Peyer's patch (tissue), 4 donors: ENCODE results near the gene LMBR1. TPM values are rescaled to one million over a fixed set of nuclear protein-coding genes. Genes with fewer than 3 reads are reported as not detected.

ENCODE experiments used
- DNase-seq, 3 donors: peaks; one replicate each; pipeline ENCODE4 v3.0.0-alpha.2; 2017 to 2019
- H3K27ac ChIP-seq, 4 donors: fragments of 200-600 bp; sonication (generic); one replicate each; pipeline ENCODE4 v1.5.1; 2016 to 2019
- H3K27me3 ChIP-seq, 2 donors: fragments of 200-600 bp; sonication (generic); one replicate each; pipeline ENCODE4 v1.5.1; 2019
- H3K36me3 ChIP-seq, 3 donors: fragments of 200-600 bp; sonication (generic); one replicate each; pipeline ENCODE4 v1.5.1; 2016 to 2019
- H3K4me1 ChIP-seq, 4 donors: fragments of 200-600 bp; sonication (generic); one replicate each; pipeline ENCODE4 v1.5.1; 2016 to 2019
- H3K4me3 ChIP-seq, 4 donors: fragments of 200-600 bp; sonication (generic); 1 replicate in 3 of 4; 2 replicates in 1 of 4; pipeline ENCODE4 v1.5.1; 2016 to 2019; ENCODE audit warnings: mild to moderate bottlenecking in 1 of 4
- H3K9me3 ChIP-seq, 4 donors: fragments of 200-600 bp; sonication (generic); one replicate each; pipeline ENCODE4 v1.5.1; 2016 to 2019; ENCODE audit warnings: mild to moderate bottlenecking in 1 of 4
- POLR2A ChIP-seq, 2 donors: fragments of 450-650 bp; IDR thresholded peaks; one replicate each; pipeline ENCODE4 v1.5.1; 2017; ENCODE audit warnings: antibody characterized with exemption in 2 of 2, mild to moderate bottlenecking in 2 of 2, moderate library complexity in 2 of 2
- small RNA-seq, 2 donors: library from RNA; depleted of rRNA; stranded (forward); fragments of <200 nt; gene quantifications; one replicate each; pipeline ENCODE3, GENCODE V24; 2016
- total RNA-seq, 4 donors: library from RNA; depleted of rRNA; stranded (reverse); fragments of >200 nt; gene quantifications; one replicate each; pipeline ENCODE4 v1.1.0, GENCODE V29; 2016
- TF ChIP-seq, protein P1 (sequence below), 6 experiments: fragments of 450-650 bp in 4 of 6; fragments of 200-600 bp in 2 of 6; sonication (generic) in 1 of 6; IDR thresholded peaks; one replicate each; pipeline ENCODE4 v1.5.1; 2017 to 2019; ENCODE audit warnings: antibody characterized with exemption in 6 of 6, mild to moderate bottlenecking in 3 of 6, moderate library complexity in 1 of 6

Gene LMBR1
- total RNA-seq, 4 donors from 2014 or later, result 30.5 to 69.3 (median 62.8) TPM

GRCh38 chr7:156629873-156630272, 263.1 kb downstream of the LMBR1 start:
- peaks cover 0 to 9% (median 0%) of the 10 kb centered on the region in 4 donors for H3K9me3 ChIP-seq
- DNase-seq, result no peak
- no peaks in the 10 kb centered on the region for H3K27me3 ChIP-seq
- TF ChIP-seq, protein P1, sequence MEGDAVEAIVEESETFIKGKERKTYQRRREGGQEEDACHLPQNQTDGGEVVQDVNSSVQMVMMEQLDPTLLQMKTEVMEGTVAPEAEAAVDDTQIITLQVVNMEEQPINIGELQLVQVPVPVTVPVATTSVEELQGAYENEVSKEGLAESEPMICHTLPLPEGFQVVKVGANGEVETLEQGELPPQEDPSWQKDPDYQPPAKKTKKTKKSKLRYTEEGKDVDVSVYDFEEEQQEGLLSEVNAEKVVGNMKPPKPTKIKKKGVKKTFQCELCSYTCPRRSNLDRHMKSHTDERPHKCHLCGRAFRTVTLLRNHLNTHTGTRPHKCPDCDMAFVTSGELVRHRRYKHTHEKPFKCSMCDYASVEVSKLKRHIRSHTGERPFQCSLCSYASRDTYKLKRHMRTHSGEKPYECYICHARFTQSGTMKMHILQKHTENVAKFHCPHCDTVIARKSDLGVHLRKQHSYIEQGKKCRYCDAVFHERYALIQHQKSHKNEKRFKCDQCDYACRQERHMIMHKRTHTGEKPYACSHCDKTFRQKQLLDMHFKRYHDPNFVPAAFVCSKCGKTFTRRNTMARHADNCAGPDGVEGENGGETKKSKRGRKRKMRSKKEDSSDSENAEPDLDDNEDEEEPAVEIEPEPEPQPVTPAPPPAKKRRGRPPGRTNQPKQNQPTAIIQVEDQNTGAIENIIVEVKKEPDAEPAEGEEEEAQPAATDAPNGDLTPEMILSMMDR (IDR thresholded peaks at IDR 0.05), result no peak
- TF ChIP-seq POLR2A (IDR thresholded peaks at IDR 0.05), result no peak
- no peaks in the 10 kb centered on the region for H3K36me3 ChIP-seq
- H3K4me1 ChIP-seq, result no peaks in the 10 kb centered on the region
- H3K27ac ChIP-seq, result no peak overlapping the region
- no peak overlapping the region for H3K4me3 ChIP-seq

DNA sequence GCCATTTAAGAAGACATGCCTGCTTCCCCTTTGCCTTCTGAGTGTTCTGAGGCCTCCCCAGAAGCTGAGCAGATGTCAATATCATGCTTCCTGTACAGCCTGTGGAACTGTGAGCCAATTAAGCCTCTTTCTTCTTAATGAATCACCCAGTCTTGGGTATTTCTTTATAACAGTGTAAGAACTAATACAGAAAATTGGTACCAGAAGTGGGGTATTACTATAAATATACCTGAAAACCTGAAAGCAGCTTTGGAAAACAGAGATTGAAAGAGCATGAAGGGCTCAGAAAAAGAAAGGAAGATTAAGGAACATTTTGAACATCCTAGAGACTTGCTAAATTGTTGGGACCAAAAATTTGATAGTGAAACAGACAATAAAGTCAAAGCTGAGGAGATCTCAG, 264.4 kb downstream of the LMBR1 start:
- no peak for TF ChIP-seq POLR2A (IDR thresholded peaks at IDR 0.05)
- TF ChIP-seq, protein P1 (IDR thresholded peaks at IDR 0.05), result no peak
- no peaks in the 10 kb centered on the region for H3K4me1 ChIP-seq
- H3K9me3 ChIP-seq, result peaks cover 0 to 9% (median 0%) of the 10 kb centered on the region in 4 donors
- H3K36me3 ChIP-seq, result no peaks in the 10 kb centered on the region
- H3K27me3 ChIP-seq, result no peaks in the 10 kb centered on the region
- no peak for DNase-seq
- H3K4me3 ChIP-seq, result no peak overlapping the region
- no peak overlapping the region for H3K27ac ChIP-seq

Small RNA genes lying within 50 kb of the gene (small RNA-seq; reads per million reads assigned to genes)
- gene RNU4-31P, result 0 reads per million in 2 donors

Other genes starting within 250 kb of the LMBR1 start
- gene NOM1, start 56.5 kb upstream of the LMBR1 start, total RNA-seq, result 10 to 100 TPM in 3 of 4 donors, 1 to 10 TPM in 1; 8.1 to 77.6 (median 26.7) TPM
- 10 to 100 TPM in 3 of 4 donors, 1 to 10 TPM in 1; 7.4 to 41.9 (median 16.9) TPM for gene MNX1, start 117.5 kb upstream of the LMBR1 start, total RNA-seq
- 100 to 1,000 TPM in 3 of 4 donors, 10 to 100 TPM in 1; 76.4 to 106 (median 101) TPM for gene UBE3C, start 245.7 kb upstream of the LMBR1 start, total RNA-seq